HFF-Myc (cell line): ENCODE measurements around the gene CERK.
A peak's percentile ranks its signal among the peaks of the same experiment; 100 is the strongest.
"Not testable (repeated sequence)": the region's sequence is repeated elsewhere in the genome, so short reads cannot be mapped to it uniquely, and the experiment has no call there.

Experiments
- DNase-seq: peaks from one replicate; pipeline ENCODE4 v3.0.0-alpha.2; 2011; ENCODE audit warnings: low read depth; ENCODE audit errors: extremely low read depth
- H3K4me3 ChIP-seq: replicated peaks from 2 replicates; pipeline ENCODE4 v1.5.1; 2011; ENCODE audit warnings: low read depth, mild to moderate bottlenecking, control low read depth, low read length
- TF ChIP-seq, protein P1 (sequence below): IDR thresholded peaks from 2 replicates; pipeline ENCODE4 v1.5.1; 2012; ENCODE audit warnings: mild to moderate bottlenecking, low read depth, low read length, control low read depth; ENCODE audit errors: missing control alignments

The CERK gene

DNA sequence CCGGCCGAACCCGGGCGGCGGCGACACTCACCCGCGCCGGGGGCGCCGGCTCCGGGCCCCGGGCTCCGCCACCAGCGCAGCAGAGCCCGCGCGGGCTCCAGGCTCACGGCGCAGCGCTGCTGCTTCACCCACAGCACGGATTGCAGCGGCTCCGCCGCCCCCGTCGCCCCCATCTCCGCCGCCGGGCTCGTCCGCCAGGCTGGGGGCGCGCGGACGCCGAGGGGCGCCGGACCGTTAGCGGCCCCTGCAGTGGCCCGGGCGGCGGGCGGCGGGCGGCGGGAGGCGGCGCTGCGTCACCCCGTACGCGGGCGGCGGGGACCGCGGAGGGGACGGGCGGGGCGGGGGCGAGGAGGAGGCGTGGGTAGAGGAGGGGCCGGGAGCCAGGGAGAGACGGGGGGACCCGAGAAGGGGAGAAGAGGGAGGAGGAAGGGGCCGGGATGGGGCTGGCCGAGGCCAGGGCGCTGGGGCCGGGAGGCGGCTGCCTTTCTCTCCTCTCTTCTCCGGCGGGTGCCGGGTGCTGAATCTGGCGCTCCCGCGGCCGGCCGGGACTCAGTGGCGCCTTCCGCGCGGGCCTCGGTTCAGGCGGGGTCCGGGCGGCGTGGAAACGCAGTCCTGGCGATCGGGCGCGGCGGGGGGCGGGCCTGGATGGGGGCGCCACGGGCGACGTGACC, at the start of gene CERK:
CERK (minus strand) TSS at position 277 of the 671 bp plus-strand sequence; CDS start at position 173, 104 bp downstream.
- TF ChIP-seq, protein P1, sequence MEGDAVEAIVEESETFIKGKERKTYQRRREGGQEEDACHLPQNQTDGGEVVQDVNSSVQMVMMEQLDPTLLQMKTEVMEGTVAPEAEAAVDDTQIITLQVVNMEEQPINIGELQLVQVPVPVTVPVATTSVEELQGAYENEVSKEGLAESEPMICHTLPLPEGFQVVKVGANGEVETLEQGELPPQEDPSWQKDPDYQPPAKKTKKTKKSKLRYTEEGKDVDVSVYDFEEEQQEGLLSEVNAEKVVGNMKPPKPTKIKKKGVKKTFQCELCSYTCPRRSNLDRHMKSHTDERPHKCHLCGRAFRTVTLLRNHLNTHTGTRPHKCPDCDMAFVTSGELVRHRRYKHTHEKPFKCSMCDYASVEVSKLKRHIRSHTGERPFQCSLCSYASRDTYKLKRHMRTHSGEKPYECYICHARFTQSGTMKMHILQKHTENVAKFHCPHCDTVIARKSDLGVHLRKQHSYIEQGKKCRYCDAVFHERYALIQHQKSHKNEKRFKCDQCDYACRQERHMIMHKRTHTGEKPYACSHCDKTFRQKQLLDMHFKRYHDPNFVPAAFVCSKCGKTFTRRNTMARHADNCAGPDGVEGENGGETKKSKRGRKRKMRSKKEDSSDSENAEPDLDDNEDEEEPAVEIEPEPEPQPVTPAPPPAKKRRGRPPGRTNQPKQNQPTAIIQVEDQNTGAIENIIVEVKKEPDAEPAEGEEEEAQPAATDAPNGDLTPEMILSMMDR: no peak
- DNase-seq: no peak
- peak within 1 kb of the TSS; percentile 72 for H3K4me3 ChIP-seq

GRCh38 chr22:46783721-46784120, 45.7 kb upstream of the CERK start:
- TF ChIP-seq, protein P1: no peak
- DNase-seq: no peak
- no peak overlapping the region for H3K4me3 ChIP-seq

GRCh38 chr22:46782200-46782599, 44.1 kb upstream of the CERK start:
- not testable (repeated sequence) for H3K4me3 ChIP-seq, DNase-seq

GRCh38 chr22:46781291-46781690, 43.2 kb upstream of the CERK start:
- DNase-seq: no peak
- no peak overlapping the region for H3K4me3 ChIP-seq
- TF ChIP-seq, protein P1: no peak

- TF ChIP-seq, protein P1: no peak
- H3K4me3 ChIP-seq: no peak overlapping the region
- DNase-seq: no peak
These were observed 42.4 kb upstream of the CERK start for GRCh38 chr22:46780453-46780852.

DNA sequence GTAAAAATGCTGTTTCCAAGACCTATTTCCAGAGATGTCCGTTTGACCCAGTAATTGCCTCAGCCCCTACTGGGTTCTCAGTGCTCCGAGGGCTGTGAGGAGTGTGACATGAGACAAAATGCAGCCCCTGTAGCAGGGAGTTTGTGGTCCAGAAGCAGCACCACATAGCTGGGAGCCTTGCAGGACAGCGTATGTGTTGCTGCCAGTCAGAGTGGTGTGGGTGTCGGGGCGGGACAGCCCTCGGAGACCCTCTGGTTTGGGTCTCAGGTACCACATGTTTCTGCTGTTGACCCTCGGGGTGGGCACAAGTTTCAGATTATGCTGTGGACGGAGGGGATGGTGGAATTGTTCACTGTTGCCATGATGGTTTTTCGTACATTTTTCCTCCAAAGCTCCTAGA, 41.6 kb upstream of the CERK start:
- no peak for DNase-seq
- H3K4me3 ChIP-seq: no peak overlapping the region
- TF ChIP-seq, protein P1: no peak

DNA sequence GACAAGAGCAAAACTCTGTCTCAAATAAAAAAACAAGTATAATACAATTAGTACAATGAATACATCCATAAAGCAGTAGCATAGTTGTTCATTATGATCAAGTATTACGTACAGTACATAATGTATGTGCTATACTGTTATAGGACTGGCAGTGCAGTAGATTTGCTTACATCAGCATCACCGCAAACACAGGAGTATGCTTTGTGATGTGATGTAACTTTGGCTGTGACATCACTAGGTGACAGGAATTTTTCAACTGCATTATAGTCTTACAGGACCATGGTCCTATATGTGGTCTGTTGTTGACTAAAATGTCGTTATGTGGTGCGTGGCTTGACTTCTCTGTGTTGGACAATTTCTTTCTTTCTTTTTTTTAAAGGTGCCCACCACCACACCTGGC, 41.0 kb upstream of the CERK start:
- DNase-seq: no peak
- no peak overlapping the region for H3K4me3 ChIP-seq
- TF ChIP-seq, protein P1: no peak
